ENCODE measurements around the gene DLX4.

The DLX4 gene

DNA sequence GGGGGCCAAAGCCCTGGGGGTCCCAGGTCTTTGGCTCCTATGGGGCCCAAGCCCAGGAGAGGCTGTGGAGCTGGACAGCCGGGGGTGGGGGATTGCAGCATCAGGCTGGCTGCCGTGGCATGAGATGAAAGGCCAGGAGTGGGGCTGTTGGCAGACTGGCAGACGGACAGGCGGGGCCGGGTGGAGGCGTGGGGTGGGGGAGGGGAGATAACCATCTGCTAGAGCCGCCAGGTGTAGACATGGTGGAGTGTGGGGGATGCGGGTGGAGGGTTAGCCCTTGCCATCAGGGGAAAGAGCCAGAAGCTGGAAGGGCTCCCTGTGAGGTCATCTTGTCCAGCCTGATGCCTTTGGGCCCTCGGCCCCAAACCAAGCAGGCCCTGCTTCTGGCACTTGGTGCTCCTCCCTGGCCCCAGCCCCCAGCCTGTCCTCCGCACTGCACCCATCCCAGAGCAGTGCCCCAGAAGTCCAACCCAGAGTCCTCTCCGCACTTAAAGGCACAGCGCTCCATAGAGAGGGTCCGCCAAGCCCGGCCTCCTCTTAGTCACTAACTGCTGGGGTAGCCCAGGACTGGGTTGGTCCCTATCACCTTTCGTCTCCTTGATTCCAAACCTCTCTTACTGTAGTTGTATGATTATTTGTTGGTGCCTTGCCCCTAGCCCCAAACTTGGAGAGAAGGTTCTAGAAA is 33.3 kb upstream of the DLX4 start:
- no peak for TF ChIP-seq GATA1 (IDR thresholded peaks at IDR 0.05; ENCODE audit: low read depth, low read length)
- TF ChIP-seq POLR2A (IDR thresholded peaks at IDR 0.05; ENCODE audit: low read length) = no peak
- no peak for DNase-seq

DNA sequence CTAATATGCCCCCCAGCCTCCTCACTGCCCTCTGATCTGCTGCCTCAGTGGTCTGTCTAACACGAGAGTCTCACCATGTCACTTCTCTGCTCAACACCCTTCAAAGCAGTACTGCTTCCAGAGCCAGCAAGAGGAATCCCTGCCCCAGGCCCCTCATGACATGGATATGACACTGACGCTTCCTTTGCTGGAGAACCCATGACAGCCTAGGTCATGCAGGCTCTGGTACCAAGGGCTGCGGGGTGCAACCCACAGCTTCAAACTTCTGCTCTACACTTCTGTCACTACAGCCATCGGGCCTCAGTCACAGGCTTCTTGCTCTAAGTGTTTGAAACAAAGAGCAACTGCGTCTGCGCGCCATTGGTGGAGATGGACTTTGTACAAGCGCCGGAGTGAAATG is 32.6 kb upstream of the DLX4 start:
- TF ChIP-seq POLR2A (IDR thresholded peaks at IDR 0.05; ENCODE audit: low read length) (no peak), GATA1 (IDR thresholded peaks at IDR 0.05; ENCODE audit: low read depth, low read length) (no peak)
- no peak for DNase-seq

DNA sequence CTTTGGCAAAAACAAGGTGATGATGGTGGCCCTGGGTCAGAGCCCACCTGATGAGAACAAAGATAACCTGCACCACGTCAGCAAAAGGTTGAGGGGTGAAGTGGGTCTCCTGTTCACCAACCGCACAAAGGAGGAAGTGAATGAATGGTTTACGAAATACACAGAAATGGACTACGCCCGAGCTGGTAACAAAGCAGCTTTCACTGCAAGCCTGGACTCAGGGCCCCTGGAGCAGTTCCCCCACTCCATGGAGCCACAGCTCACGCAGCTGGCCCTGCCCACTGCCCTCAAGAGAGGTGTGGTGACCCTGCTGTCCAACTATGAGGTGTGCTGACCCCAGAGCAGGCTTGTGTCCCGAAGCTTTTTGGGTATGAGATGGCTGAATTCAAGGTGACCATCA is 29.7 kb upstream of the DLX4 start:
- TF ChIP-seq GATA1 (IDR thresholded peaks at IDR 0.05; ENCODE audit: low read depth, low read length) (no peak), POLR2A (IDR thresholded peaks at IDR 0.05; ENCODE audit: low read length) (no peak)
- no peak for DNase-seq

DNA sequence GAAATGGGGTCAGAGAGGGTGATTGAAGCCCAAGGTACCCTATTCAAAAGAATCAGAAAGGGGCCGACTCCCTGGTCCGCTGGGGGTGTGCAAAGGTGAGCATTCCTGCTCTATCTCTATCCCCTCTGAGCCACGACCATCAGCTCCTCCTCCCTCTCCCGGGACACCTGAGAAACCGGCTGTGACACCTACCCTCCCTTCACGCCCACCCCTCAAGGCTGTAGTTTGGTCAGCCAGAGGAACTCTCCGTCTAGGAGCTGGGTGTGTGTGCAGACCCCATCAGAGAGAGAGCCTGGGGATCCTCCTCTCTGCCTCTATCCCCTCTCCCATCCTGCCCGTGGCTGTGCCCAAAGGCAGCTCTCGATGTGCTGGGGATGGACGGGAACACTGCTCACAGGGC is 27.6 kb upstream of the DLX4 start:
- TF ChIP-seq GATA1 (IDR thresholded peaks at IDR 0.05; ENCODE audit: low read depth, low read length) (no peak), POLR2A (IDR thresholded peaks at IDR 0.05; ENCODE audit: low read length) (no peak)
- DNase-seq = no peak

DNA sequence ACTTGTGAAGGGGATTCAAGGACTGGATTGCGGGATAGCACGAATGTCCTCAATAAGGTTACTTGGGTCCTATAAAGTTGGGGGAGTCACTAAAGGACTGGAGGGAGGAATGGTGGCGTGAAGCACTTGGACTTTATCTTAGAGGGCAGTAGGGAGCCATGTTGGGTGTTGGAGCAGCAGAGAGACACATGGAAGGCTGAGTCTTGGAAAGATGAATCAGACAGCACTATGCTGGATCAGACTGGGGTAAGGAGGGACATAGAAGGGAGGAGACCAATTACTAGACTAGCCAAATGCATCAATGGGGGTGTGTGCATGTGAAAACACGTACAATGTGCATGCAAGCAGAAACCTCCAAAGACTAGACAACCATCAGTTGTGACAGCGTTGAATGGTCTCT is 26.0 kb upstream of the DLX4 start:
- TF ChIP-seq GATA1 (IDR thresholded peaks at IDR 0.05; ENCODE audit: low read depth, low read length) (no peak), POLR2A (IDR thresholded peaks at IDR 0.05; ENCODE audit: low read length) (no peak)
- no peak for DNase-seq

DNA sequence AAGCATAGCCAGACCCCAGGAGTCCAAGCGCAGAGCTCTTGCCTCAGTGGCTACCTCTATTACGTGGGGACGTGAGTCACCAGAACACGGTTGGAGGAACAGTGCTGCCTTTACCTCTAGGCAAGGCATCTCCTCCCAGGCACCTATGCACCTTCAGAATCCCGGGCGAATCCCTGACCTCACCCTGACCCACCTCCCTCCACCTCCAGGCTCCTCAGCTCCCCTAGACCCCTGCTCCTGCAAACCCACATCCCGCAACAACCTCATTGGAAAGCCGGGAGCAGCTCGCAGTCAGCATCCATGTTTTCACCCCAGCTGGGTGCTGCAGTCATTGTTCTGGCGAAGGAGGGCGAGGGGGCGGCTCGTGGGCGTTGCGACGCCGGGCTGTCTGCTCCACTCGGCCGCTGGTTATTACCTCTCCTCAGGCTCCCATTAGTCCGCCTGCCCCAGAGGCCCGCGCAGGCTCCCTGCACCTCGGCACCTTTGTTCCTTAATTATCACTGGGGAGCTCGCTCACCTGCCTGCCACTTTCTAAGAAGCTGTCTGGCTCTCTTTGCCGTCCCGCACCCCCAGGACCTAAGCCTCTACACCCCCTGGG is 24.6 kb upstream of the DLX4 start:
- no peak for TF ChIP-seq POLR2A (IDR thresholded peaks at IDR 0.05; ENCODE audit: low read length)
- DNase-seq = no peak

DNA sequence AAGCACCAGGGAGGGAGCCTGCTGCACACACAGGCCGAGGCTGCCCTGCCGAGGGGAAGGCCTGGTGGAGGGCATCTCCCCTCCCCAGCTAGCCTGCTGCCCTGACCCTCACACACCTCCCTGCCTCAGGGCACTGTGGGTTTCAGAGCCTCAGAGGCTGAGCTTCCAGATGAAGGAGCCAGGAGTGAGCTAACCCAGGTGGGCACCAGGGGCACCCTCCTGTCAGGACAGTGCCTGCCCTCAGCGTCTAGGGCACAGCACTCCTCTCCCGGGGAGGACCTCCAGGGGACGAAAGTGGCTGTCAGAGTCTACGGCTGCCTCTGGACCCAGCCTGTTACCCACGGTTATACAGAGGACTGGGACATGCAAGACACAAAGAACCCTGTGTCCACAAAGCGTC is 22.8 kb upstream of the DLX4 start:
- DNase-seq = no peak
- no peak for TF ChIP-seq POLR2A (IDR thresholded peaks at IDR 0.05; ENCODE audit: low read length)
- no peak for TF ChIP-seq GATA1 (IDR thresholded peaks at IDR 0.05; ENCODE audit: low read depth, low read length)

DNA sequence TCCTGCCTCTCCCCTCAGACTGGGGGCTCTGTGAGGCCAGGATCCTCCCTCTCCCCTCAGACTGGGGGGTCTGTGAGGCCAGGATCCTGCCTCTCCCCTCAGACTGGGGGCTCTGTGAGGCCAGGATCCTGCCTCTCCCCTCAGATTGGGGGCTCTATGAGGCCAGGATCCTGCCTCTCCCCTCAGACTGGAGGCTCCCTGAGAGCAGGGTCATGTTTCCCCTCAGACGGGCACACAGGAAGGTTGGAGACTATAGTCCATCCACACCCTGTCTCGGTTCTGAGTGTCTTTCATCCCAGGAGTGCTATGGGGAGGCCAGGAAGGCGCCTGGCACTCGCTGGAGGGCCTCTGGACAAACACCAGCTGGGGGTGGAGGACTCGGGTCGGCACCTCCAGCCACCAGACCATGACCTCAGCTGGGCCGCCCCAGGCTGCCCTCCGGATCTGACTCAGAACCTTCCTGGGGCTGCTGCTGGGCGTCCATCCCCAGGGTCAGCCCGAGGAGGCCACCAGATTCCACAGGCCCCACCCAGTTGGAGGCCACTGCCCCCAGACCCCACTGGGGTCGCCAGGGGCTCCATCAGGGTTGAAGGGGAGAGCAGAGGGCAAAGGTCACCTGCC is 21.9 kb upstream of the DLX4 start:
- TF ChIP-seq POLR2A (IDR thresholded peaks at IDR 0.05; ENCODE audit: low read length) (no peak), GATA1 (IDR thresholded peaks at IDR 0.05; ENCODE audit: low read depth, low read length) (no peak)
- no peak for DNase-seq

DNA sequence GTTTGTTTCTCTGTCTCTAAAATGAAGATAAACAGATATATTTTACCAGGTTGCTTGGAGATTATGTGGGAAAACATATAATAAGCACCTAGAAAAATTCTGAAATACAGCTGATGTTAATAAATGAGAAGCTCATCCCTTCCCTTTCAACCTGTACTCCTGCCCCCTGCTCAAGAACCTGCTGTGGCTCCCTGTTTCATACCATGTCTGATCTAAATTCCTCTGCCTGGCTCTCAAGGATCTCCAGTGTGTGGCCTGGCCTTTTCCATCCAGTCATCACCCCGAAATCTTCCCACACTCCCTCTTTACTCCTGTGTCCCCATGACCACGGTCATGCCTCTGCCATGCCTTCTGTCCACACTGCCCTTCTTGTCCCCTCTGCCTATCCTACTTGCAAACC is 19.4 kb upstream of the DLX4 start:
- TF ChIP-seq GATA1 (IDR thresholded peaks at IDR 0.05; ENCODE audit: low read depth, low read length) (no peak), POLR2A (IDR thresholded peaks at IDR 0.05; ENCODE audit: low read length) (no peak)
- no peak for DNase-seq

DNA sequence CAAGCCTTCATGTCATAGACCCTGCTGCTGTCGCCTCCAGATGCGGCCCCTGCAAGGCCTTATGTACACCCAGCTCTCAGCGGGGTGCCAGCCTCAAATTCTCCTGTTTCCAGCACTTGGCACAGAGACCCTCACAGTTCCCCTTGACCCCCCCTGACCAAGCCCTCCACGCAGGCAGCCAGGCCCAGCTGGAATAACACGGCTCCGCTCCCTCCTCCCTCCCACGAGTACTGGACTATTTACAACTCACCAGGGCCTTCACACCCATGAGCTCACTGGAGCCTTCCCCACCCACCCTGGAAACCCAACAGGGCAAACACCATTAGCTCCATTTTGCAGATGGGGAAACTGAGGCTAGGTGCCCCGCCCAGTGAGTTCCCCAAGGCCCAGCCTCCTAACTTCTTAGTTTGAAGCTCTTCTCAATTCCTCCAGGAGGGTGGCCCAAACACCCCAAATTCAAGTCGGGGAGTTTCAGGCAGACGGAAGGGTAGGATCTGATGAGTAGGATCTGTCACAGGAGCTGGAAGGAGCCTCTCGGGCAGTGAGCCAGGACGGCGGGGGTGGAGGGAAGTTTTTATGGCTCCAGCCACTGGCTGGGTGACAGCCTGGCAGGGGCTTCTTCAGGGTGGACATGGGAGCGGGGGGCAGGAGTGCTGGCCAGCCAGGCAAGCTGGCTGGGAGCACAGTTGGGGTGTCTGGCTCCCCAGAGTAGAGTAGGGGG is 17.5 kb upstream of the DLX4 start:
- DNase-seq = no peak
- TF ChIP-seq GATA1 (IDR thresholded peaks at IDR 0.05; ENCODE audit: low read depth, low read length) (no peak), POLR2A (IDR thresholded peaks at IDR 0.05; ENCODE audit: low read length) (no peak)

DNA sequence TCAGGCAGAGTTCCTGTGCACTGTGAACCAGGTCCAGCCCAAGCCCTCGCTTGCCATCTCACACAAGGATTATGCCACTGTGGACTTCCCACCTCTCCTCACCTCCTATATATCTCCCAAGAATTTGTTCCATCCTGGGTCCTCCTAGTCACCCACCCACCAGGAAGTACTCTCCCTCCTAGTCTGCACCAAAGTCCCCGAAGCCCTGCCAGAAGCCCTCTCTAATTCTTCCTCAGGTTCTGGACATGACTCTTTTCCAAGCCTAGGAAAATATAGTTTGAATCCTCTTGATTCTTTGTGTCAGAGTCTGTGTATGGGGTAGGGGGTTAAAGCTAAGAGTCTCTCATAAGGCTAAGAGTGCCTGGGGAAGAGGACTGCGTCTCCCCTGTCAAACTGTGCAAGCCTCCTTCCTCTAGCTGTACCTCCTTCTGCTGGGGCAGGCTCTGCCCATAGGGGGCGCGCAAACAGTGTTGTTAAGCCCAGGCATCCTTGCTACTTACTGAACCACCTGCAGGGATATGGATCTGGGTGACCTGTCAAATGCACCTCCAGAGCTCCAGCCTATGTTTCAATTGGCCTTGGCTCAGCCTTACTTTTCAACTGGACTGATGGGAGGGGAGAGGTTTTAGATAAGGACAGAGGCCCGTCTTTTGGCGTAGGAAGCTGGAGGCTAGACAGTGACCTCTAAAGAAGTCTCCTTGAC is 16.6 kb upstream of the DLX4 start:
- TF ChIP-seq GATA1 (IDR thresholded peaks at IDR 0.05; ENCODE audit: low read depth, low read length) = no peak
- no peak for TF ChIP-seq POLR2A (IDR thresholded peaks at IDR 0.05; ENCODE audit: low read length)
- DNase-seq = peak; percentile 53 to 72

DNA sequence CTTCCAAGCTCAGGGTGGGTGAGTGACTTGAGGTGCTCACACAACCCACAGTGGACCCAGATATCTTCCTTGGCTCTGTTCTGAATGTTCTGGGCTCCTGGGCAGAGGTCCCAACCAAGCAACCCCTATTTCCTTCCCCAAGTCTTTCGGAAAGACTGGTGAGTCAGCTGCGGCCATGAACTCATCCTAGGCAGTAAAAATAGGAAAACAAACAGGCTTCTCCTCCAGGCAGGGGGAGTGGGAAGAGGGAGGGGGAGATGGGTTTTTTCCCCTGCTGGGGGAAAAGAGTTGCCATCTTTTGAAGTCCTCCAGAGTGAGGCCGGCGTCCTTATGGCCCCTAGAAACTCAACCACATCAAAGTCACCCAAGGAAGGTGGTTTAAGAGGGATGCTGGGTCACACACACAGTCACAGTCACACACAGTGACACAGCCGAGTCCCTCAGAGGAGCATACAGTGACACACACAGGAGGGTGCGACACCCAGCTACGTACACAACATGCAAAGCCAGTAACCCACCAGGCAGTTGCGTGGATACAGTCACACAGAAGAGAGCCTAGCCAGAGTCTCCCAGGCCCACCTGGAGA is 16.0 kb upstream of the DLX4 start:
- no peak for TF ChIP-seq GATA1 (IDR thresholded peaks at IDR 0.05; ENCODE audit: low read depth, low read length)
- TF ChIP-seq POLR2A (IDR thresholded peaks at IDR 0.05; ENCODE audit: low read length) = no peak
- DNase-seq = no peak

DNA sequence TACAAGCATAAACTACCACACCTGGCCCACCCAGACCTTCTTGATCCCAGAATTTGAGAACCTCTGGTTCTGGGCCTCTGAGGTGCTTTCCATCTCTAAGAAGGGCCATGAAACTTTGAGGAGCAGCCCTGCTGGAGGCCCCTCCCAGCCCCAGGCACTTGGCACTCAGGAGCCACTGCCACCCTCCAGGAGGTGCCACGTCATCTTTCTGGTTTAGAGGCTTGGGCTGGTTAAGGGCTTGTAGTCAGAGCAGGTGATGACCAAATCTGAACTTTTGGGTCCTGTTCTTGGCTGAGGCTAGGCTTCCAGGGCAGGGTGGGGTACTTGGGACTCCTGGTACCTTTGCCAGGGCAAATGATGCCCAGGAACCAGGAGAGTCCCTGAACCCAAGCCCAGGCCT is 13.8 kb upstream of the DLX4 start:
- no peak for TF ChIP-seq POLR2A (IDR thresholded peaks at IDR 0.05; ENCODE audit: low read length)
- TF ChIP-seq GATA1 (IDR thresholded peaks at IDR 0.05; ENCODE audit: low read depth, low read length) = no peak

DNA sequence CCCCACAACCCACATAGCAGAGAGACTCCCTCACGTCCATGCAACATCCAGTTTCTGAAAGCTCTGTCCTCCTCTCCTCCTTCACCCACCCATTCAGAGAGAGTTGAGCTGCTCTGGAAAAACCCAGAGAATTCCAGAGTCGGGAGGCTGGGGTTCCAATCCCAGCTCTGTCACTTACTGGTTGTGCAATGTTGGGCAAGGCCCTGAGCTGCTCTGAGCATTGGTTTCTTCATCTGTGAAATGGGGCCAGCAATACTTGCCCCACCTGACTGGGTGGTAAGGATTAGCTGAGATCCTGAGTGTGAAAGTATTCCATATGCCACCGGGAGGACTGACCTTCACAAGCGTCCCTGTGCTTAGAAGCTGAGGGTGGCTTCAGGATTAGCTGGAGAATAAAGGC is 12.2 kb upstream of the DLX4 start:
- TF ChIP-seq POLR2A (IDR thresholded peaks at IDR 0.05; ENCODE audit: low read length) (no peak), GATA1 (IDR thresholded peaks at IDR 0.05; ENCODE audit: low read depth, low read length) (no peak)

More for the DNA sequence above, 13.8 kb upstream of the DLX4 start:
- DNase-seq = no peak

More for the DNA sequence above, 12.2 kb upstream of the DLX4 start:
- DNase-seq = no peak
